NB4 (cell line): Measurements from ENCODE around the gene NEO1.
"Not testable (repeated sequence)": the region's sequence is repeated elsewhere in the genome, so short reads cannot be mapped to it uniquely, and the experiment has no call there.

ENCODE experiments used
- DNase-seq: peaks from one replicate; pipeline ENCODE4 v3.0.0; 2010; ENCODE audit warnings: low read depth
- H3K4me3 ChIP-seq: one replicate; pipeline ENCODE4 v1.5.1; 2011; ENCODE audit warnings: mild to moderate bottlenecking, low read depth, low read length, moderate library complexity
- CTCF ChIP-seq: IDR thresholded peaks from one replicate; pipeline ENCODE4 v1.5.1; 2012; ENCODE audit warnings: low read depth, low read length
- MAX ChIP-seq: IDR thresholded peaks from 2 replicates; pipeline ENCODE4 v1.6.1; 2011; ENCODE audit warnings: low read depth, low read length
- MYC ChIP-seq: IDR thresholded peaks from 2 replicates; pipeline ENCODE4 v1.6.1; 2011; ENCODE audit warnings: low read depth, low read length
- POLR2A ChIP-seq: IDR thresholded peaks from 2 replicates; pipeline ENCODE4 v1.6.1; 2011; ENCODE audit warnings: mild to moderate bottlenecking; ENCODE audit not compliant: insufficient read length; ENCODE audit errors: extremely low read depth

The NEO1 gene

GRCh38 chr15:73195166-73195565 lies 142.9 kb downstream of the NEO1 start:
- no peak overlapping the region for H3K4me3 ChIP-seq
- no peak for DNase-seq
- TF ChIP-seq MYC (no peak), MAX (no peak), POLR2A (no peak), CTCF (no peak)

GRCh38 chr15:73196113-73196512 lies 143.8 kb downstream of the NEO1 start:
- H3K4me3 ChIP-seq, result no peak overlapping the region
- DNase-seq, result no peak
- TF ChIP-seq POLR2A (no peak), MAX (no peak), MYC (no peak), CTCF (no peak)

- no peak for TF ChIP-seq MYC
- TF ChIP-seq POLR2A, result no peak
- TF ChIP-seq CTCF, result no peak
- TF ChIP-seq MAX, result no peak
- DNase-seq, result no peak
- H3K4me3 ChIP-seq, result no peak overlapping the region
These were observed 148.1 kb downstream of the NEO1 start for GRCh38 chr15:73200339-73200738.

- no peak for DNase-seq
- no peak overlapping the region for H3K4me3 ChIP-seq
- no peak for TF ChIP-seq MYC
- TF ChIP-seq MAX, result no peak
- no peak for TF ChIP-seq POLR2A
These were observed 158.4 kb downstream of the NEO1 start for GRCh38 chr15:73210630-73211029.

GRCh38 chr15:73212424-73212823 lies 160.2 kb downstream of the NEO1 start:
- no peak overlapping the region for H3K4me3 ChIP-seq
- TF ChIP-seq POLR2A, result no peak
- no peak for TF ChIP-seq MAX
- no peak for TF ChIP-seq MYC
- no peak for TF ChIP-seq CTCF
- DNase-seq, result no peak

- H3K4me3 ChIP-seq, result not testable (repeated sequence)
These were observed 169.2 kb downstream of the NEO1 start for GRCh38 chr15:73221450-73221849.

GRCh38 chr15:73225358-73226015 lies 173.2 kb downstream of the NEO1 start:
- DNase-seq, result peak; percentile 74
- TF ChIP-seq POLR2A, result no peak
- no peak for TF ChIP-seq MYC
- TF ChIP-seq CTCF, result no peak
- TF ChIP-seq MAX, result no peak
- H3K4me3 ChIP-seq, result no peak overlapping the region

More at GRCh38 chr15:73221450-73221849, 169.2 kb downstream of the NEO1 start:
- not testable (repeated sequence) for DNase-seq
